ENCODE measurements around the gene ZNF648. TPM values are rescaled to one million over a fixed set of nuclear protein-coding genes. Genes with fewer than 3 reads are reported as not detected.

ZNF648 gene
- not detected in 2 replicates for total RNA-seq

DNA sequence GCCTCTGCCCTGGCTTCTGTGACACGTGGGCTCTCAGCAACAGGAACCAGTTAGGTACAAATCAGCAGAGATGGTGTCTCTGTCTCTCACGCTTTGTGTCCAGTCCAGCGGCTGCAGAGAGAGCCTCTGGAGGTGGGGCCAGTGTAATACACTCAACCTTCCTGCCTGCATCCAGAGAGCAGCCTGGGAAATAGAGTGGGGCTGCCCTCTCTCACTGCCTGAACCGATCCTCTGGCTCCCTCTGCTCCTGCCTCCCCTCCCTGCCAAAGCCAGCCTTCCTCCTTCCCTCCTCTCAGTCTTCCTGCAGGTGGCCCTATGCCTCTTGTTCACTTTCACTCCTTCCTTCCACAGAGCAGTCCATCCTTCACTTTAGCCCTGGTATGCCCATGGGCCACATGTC lies at the start of gene ZNF648:
Gene ZNF648 (minus strand): TSS at position 119 of the 400 bp plus-strand sequence. CDS start 3,702 bp downstream, outside the sequence.

